Chondrocyte (in vitro differentiated cells): ENCODE measurements around the gene UMAD1. TPM values are rescaled to one million over a fixed set of nuclear protein-coding genes. Genes with fewer than 3 reads are reported as not detected.

Source experiments
- DNase-seq: peaks from one replicate; pipeline ENCODE4 v3.0.0; 2021; ENCODE audit warnings: mixed read lengths, low spot score
- H3K27ac Mint-ChIP-seq: one replicate; pipeline ENCODE4 v1.8.0; 2021; ENCODE audit warnings: mild to moderate bottlenecking, moderate library complexity, mixed read lengths; ENCODE audit not compliant: unreplicated experiment
- H3K27me3 Mint-ChIP-seq: 2 replicates; pipeline ENCODE4 v1.8.0; 2021; ENCODE audit warnings: low read depth, mixed read lengths
- H3K36me3 Mint-ChIP-seq: 2 replicates; pipeline ENCODE4 v1.8.0; 2021; ENCODE audit warnings: low read depth, mixed read lengths
- H3K4me1 Mint-ChIP-seq: 2 replicates; pipeline ENCODE4 v1.8.0; 2021; ENCODE audit warnings: low read depth, mild to moderate bottlenecking, mixed read lengths
- H3K4me3 Mint-ChIP-seq: one replicate; pipeline ENCODE4 v1.8.0; 2021; ENCODE audit warnings: mild to moderate bottlenecking, moderate library complexity, mixed read lengths; ENCODE audit not compliant: unreplicated experiment
- H3K9me3 Mint-ChIP-seq: 2 replicates; pipeline ENCODE4 v1.8.0; 2021; ENCODE audit warnings: low read depth, mixed read lengths
- CTCF ChIP-seq: fragments of 200-600 bp; sonication (generic); IDR thresholded peaks from 2 replicates; pipeline ENCODE4 v1.5.0; 2021; ENCODE audit warnings: antibody characterized with exemption, mild to moderate bottlenecking, moderate library complexity
- total RNA-seq: library from RNA; stranded (reverse); gene quantifications from 3 replicates; pipeline ENCODE4 v1.2.1, GENCODE V29; 2021

UMAD1 gene
- total RNA-seq, 1 donor from 2014 or later: 5.5 TPM

DNA sequence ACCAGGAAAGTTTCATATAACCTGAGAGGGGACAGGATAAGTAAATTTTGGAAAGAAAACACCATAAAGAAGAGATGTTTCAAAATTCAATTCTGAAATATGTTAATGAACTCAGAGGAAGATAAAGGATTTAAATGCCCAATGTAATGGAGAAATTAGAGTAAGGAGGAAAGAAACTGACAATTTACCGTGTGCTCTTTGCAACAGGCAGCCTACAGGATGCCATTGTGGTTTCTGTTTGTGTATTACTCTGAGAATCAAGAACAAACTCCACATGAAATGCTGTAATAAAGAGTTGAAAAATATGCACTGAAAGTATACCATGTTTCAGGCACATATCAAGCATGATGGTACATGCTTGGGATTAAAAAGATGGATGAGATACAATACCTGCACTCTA, 283.3 kb downstream of the UMAD1 start:
- no peaks in the 10 kb centered on the region for H3K36me3 Mint-ChIP-seq
- no peak for TF ChIP-seq CTCF
- no peak overlapping the region for H3K4me3 Mint-ChIP-seq
- DNase-seq: no peak
- H3K27ac Mint-ChIP-seq: no peak overlapping the region
- no peaks in the 10 kb centered on the region for H3K27me3 Mint-ChIP-seq
- H3K9me3 Mint-ChIP-seq: no peaks in the 10 kb centered on the region
- H3K4me1 Mint-ChIP-seq: no peaks in the 10 kb centered on the region

DNA sequence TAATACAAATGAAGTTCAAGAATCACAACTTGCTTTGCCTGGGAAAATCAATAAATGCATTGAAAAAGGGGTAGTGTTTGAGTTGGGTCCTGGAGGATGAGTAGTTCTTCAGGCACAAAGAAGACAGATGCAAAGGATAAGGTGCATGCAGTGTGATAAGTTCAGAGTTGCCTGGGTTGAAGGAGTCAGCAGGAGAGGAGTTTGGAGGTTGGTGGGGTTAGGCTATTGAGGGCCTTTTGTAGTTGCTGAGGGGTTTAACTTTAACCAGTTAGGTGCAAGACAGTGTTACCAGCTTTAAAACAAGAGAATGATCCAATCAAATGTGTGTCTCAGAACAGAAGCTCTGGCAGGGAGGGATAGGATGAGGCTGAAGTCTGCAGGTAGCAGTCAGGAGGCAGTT, 283.8 kb downstream of the UMAD1 start:
- Mint-ChIP-seq H3K27ac (no peak overlapping the region), H3K4me3 (no peak overlapping the region), H3K4me1 (no peaks in the 10 kb centered on the region), H3K27me3 (no peaks in the 10 kb centered on the region), H3K9me3 (no peaks in the 10 kb centered on the region), H3K36me3 (no peaks in the 10 kb centered on the region)
- no peak for TF ChIP-seq CTCF
- no peak for DNase-seq

Other genes starting within 250 kb of the UMAD1 start
- gene COL28A1, start 104.9 kb upstream of the UMAD1 start, total RNA-seq: 0.21 to 0.31 TPM (median 0.25 TPM) in 3 replicates
- 15.1 to 18.8 TPM (median 15.7 TPM) in 3 replicates for gene MIOS, start 73.9 kb upstream of the UMAD1 start, total RNA-seq
- gene RPA3, start 77.9 kb downstream of the UMAD1 start, total RNA-seq: 8.3 to 17.2 TPM (median 13.5 TPM) in 3 replicates